ENCODE results near the gene PDAP1. TPM values are rescaled to one million over a fixed set of nuclear protein-coding genes. Genes with fewer than 3 reads are reported as not detected.

Gene PDAP1
- total and polyA plus RNA-seq, 2 of the 13 experiments (the other 11 are each of a cell fraction or from before 2014, with no cell fraction given), result 13.0 to 100 TPM

GRCh38 chr7:99363286-99363685 is 45.1 kb downstream of the PDAP1 start:
- Histone ChIP-seq H3K27me3 (ENCODE audit: control insufficient read depth in 1 of 2, insufficient read depth in 2 of 2, low read length in 2 of 2) (no peaks in the 10 kb centered on the region), H3K36me3 (replicated peaks in 1 of 2; ENCODE audit: control insufficient read depth in 1 of 2, insufficient read depth in 2 of 2, low read length in 2 of 2) (peaks cover 16 to 52% of the 10 kb centered on the region in 2 experiments), H3K79me2 (ENCODE audit: insufficient read depth, low read length) (no peaks in the 10 kb centered on the region), H4K20me1 (ENCODE audit: insufficient read depth, low read length) (no peaks in the 10 kb centered on the region), H3K9me3 (ENCODE audit: low read length) (no peaks in the 10 kb centered on the region), H3K9ac (ENCODE audit: insufficient read depth, low read depth, low read length) (no peak overlapping the region), H3K4me1 (ENCODE audit: insufficient read depth, low read length) (0 out of 2 replicates have a peak, but pooled peaks cover 8% of the 10 kb centered on the region), H3K4me3 (replicated peaks in 1 of 3; ENCODE audit: insufficient read depth in 1 of 3, low read depth in 2 of 3, low read length in 3 of 3) (no peak overlapping the region), H2AFZ (ENCODE audit: low read length) (no peak overlapping the region), H3K27ac (ENCODE audit: extremely low read length, insufficient read depth, low read length) (no peak overlapping the region), H3K4me2 (ENCODE audit: low read depth, low read length) (no peak overlapping the region)
- intact Hi-C loops (cut with micrococcal nuclease; ENCODE audit: unreplicated experiment), result no loop called here
- FAIRE-seq, result no peak
- BruUV-seq (replicated peaks), result no TSS peak
- in situ Hi-C loops (cut with HindIII; ENCODE audit: extremely low pct_ligation_motif_present, low pct_unique_long_range_greater_than_20kb), result no loop called here
- WGBS (ENCODE audit: low lambda C conversion rate), result 98% methylated on average over 5 of the region's 5 CpGs
- CTCF ChIA-PET (ENCODE audit: low intra/inter-chr PET ratio, low total read pairs), result no interaction called here
- TF ChIP-seq ZNF138 (CRISPR knock-in tag; IDR thresholded peaks at IDR 0.05; ENCODE audit: low read depth) (no peak), ZNF549 (CRISPR knock-in tag; IDR thresholded peaks at IDR 0.05) (no peak), MYPOP (CRISPR knock-in tag; IDR thresholded peaks at IDR 0.05) (no peak), ZNF354B (CRISPR knock-in tag; IDR thresholded peaks at IDR 0.05) (no peak), ZNF691 (CRISPR knock-in tag; IDR thresholded peaks at IDR 0.05; ENCODE audit: borderline replicate concordance, low read depth) (no peak), REL (CRISPR knock-in tag; conservative IDR thresholded peaks at IDR 0.05) (no peak), ZNF816 (CRISPR knock-in tag; IDR thresholded peaks at IDR 0.05; ENCODE audit: borderline replicate concordance) (no peak), ATF2 (CRISPR knock-in tag; IDR thresholded peaks at IDR 0.05) (no peak), HNRNPUL1 (IDR thresholded peaks at IDR 0.05; ENCODE audit: low read depth, low read length) (no peak), ZNF782 (CRISPR knock-in tag; IDR thresholded peaks at IDR 0.05; ENCODE audit: borderline replicate concordance) (no peak), ZFP82 (CRISPR knock-in tag; IDR thresholded peaks at IDR 0.05; ENCODE audit: borderline replicate concordance) (no peak)
- ATAC-seq, result no peak
- POLR2A ChIA-PET, result no interaction called here
- DNase-seq (ENCODE audit: low spot score), result no peak
